Peyer's patch (tissue), 4 donors: ENCODE results near the gene TMEM222.

Experiments
- CTCF ChIP-seq, 6 experiments: fragments of 450-650 bp in 4 of 6; fragments of 200-600 bp in 2 of 6; sonication (generic) in 1 of 6; IDR thresholded peaks; one replicate each; pipeline ENCODE4 v1.5.1; 2017 to 2019; ENCODE audit warnings: antibody characterized with exemption in 6 of 6, mild to moderate bottlenecking in 3 of 6, moderate library complexity in 1 of 6
- POLR2A ChIP-seq, 2 donors: fragments of 450-650 bp; IDR thresholded peaks; one replicate each; pipeline ENCODE4 v1.5.1; 2017; ENCODE audit warnings: antibody characterized with exemption in 2 of 2, mild to moderate bottlenecking in 2 of 2, moderate library complexity in 2 of 2

DNA sequence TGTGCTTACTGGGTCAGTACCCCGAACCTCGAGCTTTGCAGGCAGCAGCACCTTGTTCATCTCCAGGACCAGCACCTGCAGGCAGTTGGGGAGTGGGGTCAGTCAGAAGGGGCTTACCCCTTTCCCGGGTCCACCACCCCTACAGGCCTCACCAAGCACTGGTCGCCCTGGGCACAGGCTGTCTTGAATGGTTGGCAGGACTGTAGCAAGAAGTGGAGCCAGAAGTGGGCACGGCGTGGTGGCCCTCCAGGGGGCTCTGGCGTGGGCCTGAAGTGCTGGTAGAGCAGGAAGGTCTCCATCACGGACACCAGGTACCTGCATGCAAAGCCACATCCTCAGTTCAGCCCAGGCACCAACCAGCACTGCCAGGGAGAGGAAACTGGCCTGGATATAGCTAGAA lies 39.6 kb downstream of the TMEM222 start:
- TF ChIP-seq CTCF (IDR thresholded peaks at IDR 0.05) (no peak), POLR2A (IDR thresholded peaks at IDR 0.05) (no peak)
